Ramos (cell line): ENCODE measurements around the gene SLC26A6.

Experiments
- in situ Hi-C: fragments of 300-500 bp; cut with MboI; formaldehyde crosslinking; loops from one replicate; pipeline ENCODE4 v1.14.3; 2022; ENCODE audit warnings: low sequenced_read_pairs; ENCODE audit not compliant: unreplicated experiment

Gene SLC26A6

DNA sequence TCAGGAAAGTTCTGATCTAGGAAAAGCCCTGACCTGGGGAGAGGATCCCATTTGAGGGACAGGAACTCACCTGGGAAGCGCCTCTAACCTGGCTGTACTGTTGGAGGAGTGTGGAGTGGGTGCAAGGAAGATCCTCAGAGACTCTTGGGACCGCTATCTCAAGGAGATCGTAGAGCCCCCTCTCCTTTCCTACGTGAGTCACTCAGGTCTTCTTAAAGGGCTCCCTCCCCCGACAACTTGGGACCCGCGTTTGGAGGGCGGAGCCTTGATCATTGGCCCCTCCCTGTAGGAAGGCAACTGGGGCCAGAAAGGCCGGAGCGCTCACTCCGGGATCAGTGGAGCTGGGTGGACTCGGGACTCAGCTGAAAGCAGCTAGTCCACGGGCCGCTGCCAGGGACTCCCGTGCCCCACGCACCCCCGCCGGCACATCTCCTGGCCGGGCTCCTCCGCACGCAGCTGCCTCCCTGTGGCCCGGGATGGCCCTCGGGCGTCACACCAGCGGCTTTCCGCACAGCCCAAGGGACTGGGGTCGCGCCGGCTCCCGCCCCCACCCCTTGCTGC, 520 bp downstream of the SLC26A6 start:
- in situ Hi-C loops = loop anchor here (10.0 kb wide), 1 partner anchor 170 kb away; a partner anchor contains a TSS

GRCh38 chr3:48633743-48634142, 1.5 kb downstream of the SLC26A6 start:
- in situ Hi-C loops = loop anchor here (10.0 kb wide), 1 partner anchor 169 kb away; a partner anchor contains a TSS

DNA sequence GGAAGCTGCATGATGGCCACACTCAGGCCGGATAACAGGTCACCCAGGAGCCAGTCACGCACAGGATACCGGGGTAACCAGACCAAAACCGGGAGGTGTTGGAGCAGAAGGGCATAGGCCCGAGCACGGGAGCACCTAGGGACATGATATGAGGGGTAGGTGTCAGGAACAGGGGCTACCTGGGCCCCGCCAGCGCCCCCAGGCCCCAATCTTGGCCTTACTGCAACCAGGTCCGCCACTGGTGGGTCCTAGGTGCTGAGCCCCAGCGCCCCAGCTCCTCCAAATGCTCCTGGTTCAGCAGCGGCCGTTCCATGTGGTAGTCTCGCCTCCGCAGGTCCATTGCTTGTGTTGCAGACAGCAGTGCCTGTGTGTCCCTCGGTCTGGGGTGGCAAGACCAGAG, 2.0 kb downstream of the SLC26A6 start:
- in situ Hi-C loops = loop anchor here (10.0 kb wide), 1 partner anchor 168 kb away; a partner anchor contains a TSS

GRCh38 chr3:48631516-48632448, 3.5 kb downstream of the SLC26A6 start:
- in situ Hi-C loops = loop anchor here (10.0 kb wide), 1 partner anchor 167 kb away; a partner anchor contains a TSS

GRCh38 chr3:48630833-48631232, 4.4 kb downstream of the SLC26A6 start:
- in situ Hi-C loops = loop anchor here (10.0 kb wide), 1 partner anchor 166 kb away; a partner anchor contains a TSS

- in situ Hi-C loops = loop anchor here (10.0 kb wide), 1 partner anchor 166 kb away; a partner anchor contains a TSS
These were observed 4.9 kb downstream of the SLC26A6 start for GRCh38 chr3:48630407-48630806.

- in situ Hi-C loops = loop anchor here (10.0 kb wide), 1 partner anchor 165 kb away; a partner anchor contains a TSS
These were observed 5.4 kb downstream of the SLC26A6 start for GRCh38 chr3:48629894-48630293.

GRCh38 chr3:48628277-48629017, 6.8 kb downstream of the SLC26A6 start:
- in situ Hi-C loops = no loop called here

GRCh38 chr3:48625600-48625999, 9.7 kb downstream of the SLC26A6 start:
- in situ Hi-C loops = no loop called here

DNA sequence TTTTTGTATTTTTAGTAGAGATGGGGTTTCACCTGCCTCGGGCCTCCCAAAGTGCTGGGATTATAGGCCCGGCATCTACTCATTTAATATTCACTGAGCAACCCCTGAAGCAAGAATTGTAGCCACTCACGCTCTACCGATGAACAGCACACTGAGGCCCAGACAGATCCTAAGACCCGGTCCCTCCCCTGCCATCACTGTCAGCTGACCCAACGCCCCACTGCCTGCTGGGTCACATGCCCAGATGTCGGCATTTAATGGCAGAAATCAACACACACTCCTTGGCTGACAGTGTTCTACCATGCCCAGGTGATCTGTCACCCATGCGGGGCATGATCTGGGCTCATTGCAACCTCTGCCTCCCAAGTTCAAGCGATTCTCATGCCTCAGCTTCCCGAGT, 10.5 kb downstream of the SLC26A6 start:
- in situ Hi-C loops = no loop called here

- in situ Hi-C loops = no loop called here
These were observed 11.3 kb downstream of the SLC26A6 start for GRCh38 chr3:48623851-48624547.

DNA sequence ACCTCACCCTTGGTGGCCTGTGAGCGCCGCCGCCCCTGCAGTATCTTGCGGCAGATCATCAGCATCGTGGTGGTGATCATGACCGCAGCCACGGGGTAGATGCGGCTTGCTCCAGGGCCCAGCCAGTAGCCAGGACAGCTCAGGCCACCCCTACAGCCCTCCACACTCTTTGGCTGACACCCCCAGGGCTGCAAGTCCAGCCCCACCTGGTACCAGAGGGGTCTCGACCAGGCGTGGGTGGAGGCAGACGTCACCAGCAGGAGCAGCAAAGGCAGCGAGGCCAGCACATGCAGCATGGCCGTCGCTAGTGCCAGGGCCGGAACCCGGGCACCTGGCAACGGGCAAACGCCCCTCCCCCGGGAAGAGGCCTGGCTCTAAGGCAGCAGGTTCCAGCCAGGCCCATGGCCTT, 13.8 kb downstream of the SLC26A6 start, which contains the start of gene TMEM89:
TSS of gene TMEM89 (minus strand) at position 309 of the 409 bp plus-strand sequence. CDS start at position 296, 13 bp downstream.
- in situ Hi-C loops = no loop called here

DNA sequence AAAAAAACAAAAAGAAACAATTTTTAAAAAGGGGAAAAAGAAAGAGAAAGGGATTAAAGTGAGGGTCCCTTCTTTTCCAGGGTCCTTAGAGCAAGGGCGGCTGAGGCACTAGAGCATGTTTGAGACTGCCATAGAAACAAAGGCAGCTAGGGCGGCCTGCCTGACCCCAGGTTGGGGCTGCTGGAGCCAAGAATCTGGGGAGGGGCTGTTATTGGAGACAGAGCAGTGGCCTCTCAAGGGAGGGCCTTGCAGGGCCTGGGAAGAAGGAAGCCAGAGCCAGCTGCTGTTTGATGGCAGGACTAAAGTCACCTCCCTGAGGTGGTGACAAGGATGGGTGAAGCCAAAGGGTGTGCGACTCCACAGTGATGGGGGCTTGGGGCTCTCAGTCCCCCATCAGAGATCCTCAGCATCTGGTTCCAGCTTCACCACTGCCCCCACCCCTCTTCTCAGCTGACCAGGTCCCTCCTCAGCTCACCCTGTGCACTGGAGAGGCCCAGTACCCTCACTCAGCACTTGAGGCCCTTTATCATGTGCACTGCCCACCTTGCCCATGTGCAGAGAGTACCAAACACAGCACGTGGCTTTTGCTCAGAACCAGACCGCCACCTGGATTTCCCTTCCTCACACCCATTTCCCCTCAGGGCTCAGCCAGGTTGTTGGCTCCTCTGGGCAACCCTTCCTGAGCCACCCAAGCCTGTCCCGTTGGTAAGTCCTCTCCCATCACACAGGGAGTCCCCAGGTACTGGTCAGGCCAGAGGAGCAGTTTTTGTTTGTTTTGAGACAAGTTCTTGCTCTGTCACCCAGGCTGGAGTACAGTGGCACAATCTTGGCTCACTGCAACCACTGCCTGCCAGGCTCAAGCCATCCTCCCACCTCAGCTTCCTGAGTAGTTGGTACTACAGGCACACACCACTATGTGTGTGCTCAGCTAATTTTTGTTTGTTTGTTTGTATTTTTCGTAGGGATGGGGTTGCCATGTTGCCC, 15.4 kb downstream of the SLC26A6 start:
- in situ Hi-C loops = no loop called here

DNA sequence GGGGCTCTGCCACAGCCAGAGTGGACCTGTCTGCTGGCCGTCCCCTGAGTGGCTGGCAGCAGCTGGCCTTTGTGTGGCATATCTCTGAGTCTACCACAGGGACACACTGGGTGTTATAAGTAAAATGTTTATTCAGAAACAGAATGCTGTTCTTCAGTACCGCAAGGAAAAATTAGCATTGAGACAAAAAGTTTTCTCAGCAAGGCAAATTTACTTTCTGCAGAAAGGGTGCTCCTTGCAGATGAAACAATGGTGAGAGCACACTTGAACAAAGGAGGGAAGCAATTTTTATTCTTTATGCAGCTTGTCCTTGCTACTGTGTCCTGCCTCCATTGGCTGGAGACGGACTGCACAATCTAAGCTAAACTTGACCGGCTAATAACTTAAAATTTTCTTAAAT, 17.7 kb downstream of the SLC26A6 start:
- in situ Hi-C loops = no loop called here

- in situ Hi-C loops = no loop called here
These were observed 21.2 kb downstream of the SLC26A6 start for GRCh38 chr3:48614044-48614443.

- in situ Hi-C loops = no loop called here
These were observed 23.0 kb downstream of the SLC26A6 start for GRCh38 chr3:48612309-48612708.

DNA sequence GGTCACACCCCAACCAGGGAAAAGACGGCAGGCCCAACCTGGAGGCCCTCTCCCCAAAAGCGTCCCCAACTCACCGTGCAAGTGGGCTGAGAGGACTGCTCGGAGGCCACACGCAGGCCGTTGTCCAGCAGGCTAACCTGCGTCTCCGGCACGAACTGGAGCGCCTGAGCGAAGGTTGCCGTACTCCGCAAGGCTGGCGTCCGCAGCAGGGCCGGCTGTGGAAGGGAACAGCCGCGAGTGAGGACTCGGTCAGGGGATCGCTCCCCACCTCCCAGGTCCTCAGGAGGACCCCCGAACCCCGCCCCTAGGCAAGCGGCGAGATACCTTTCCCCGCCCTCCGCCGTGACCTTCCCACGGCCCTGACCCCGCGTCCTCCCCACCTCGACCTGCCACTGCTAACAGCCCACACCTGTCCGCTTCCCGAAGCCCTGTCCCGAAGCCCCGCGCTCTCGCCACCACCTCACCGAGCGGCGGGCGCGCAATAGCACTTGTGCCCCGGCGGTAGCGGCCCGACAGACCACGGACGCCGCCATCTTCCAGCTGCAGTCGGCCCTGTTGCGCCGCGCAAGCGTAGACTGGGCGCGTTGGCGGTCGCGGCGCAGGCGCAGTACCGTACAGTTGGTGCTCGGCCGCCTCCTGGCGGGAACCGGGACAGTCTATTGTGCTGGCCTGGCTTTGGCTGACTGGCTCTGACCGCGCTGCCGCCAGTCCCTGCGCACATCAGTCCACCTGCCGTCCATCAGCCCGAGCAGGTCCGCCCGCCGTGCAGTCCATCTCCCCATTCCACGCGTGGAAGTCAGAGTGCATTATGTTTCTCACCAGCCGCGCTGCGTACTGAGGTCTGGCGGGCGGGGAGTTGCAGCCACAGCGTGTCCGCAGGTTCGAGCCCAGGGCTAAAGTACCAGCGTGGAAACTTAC, 25.9 kb downstream of the SLC26A6 start, which contains the start of gene UQCRC1:
TSS of gene UQCRC1 (minus strand) at position 559 of the 918 bp plus-strand sequence. CDS start at position 533, 26 bp downstream.
- in situ Hi-C loops = no loop called here
